K562 (cell line): ENCODE results near the gene SNX30. TPM values are rescaled to one million over a fixed set of nuclear protein-coding genes. Genes with fewer than 3 reads are reported as not detected.

Source experiments
- ATAC-seq: fragments of 200-7000 bp; cut with Tn5 transposase; 3 replicates; pipeline ENCODE4 v1.9.1; 2020; ENCODE audit warnings: moderate library complexity
- BruUV-seq: library from RNA; stranded (reverse); fragments of 400-500 nt; replicated peaks from 2 replicates; lab custom pipeline; 2021; lab: Mats Ljungman, UMichigan
- CTCF ChIA-PET: fragments of 300-600 bp; formaldehyde crosslinking; extraction: SDS; loops from one replicate; lab custom pipeline; 2021; ENCODE audit warnings: low intra/inter-chr PET ratio; lab: Yijun Ruan, JAX
- POLR2A ChIA-PET: fragments of 300-600, 350-650 bp; sonication (Branson Sonifier 250); formaldehyde crosslinking; extraction: SDS; loops from one replicate; lab custom pipeline; 2021; ENCODE audit warnings: antibody characterized with exemption, inconsistent platforms; lab: Yijun Ruan, JAX
- DNase-seq, 4 experiments: peaks; one replicate each; pipeline versions ENCODE4 v3.0.0 to v3.0.0-alpha.2; 2011 to 2018; ENCODE audit warnings: low spot score in 3 of 4, mixed read lengths in 3 of 4; ENCODE audit errors: extremely low read depth in 1 of 4
- FAIRE-seq: peaks from 2 replicates; lab custom pipeline; 2011; peaks lifted over from hg19 to GRCh38; lab: Jason Lieb, UNC
- H2AFZ ChIP-seq: 2 replicates; pipeline ENCODE4 v1.6.0; 2011; ENCODE audit warnings: low read depth, low read length, control low read depth, inconsistent platforms
- H3K27ac ChIP-seq: fragments of 200-600 bp; 3 replicates; pipeline ENCODE4 v1.8.0; 2011; ENCODE audit warnings: low read depth, mild to moderate bottlenecking, control low read depth, inconsistent platforms, low read length, moderate library complexity, mixed read lengths; ENCODE audit errors: extremely low read depth
- H3K27me3 ChIP-seq, 2 experiments: fragments of 300-600 bp in 1 of 2; 2 replicates in 1 of 2; 3 replicates in 1 of 2; pipeline versions ENCODE4 v1.6.0 to v1.8.0; 2011; ENCODE audit warnings: inconsistent platforms in 2 of 2, low read length in 2 of 2, mild to moderate bottlenecking in 1 of 2, mixed read lengths in 1 of 2, moderate library complexity in 1 of 2; ENCODE audit not compliant: control insufficient read depth in 2 of 2, insufficient read depth in 2 of 2
- H3K36me3 ChIP-seq: fragments of 300-600 bp; 3 replicates; pipeline ENCODE4 v1.8.0; 2011; ENCODE audit warnings: mild to moderate bottlenecking, low read length, inconsistent platforms; ENCODE audit not compliant: control insufficient read depth, insufficient read depth
- H3K4me1 ChIP-seq, 2 experiments: fragments of 200-600 bp in 1 of 2; replicated peaks in 1 of 2; 2 replicates in 1 of 2; 3 replicates in 1 of 2; pipeline versions ENCODE4 v1.5.1 to v1.8.0; 2011; ENCODE audit warnings: inconsistent platforms in 2 of 2, low read length in 2 of 2, mild to moderate bottlenecking in 1 of 2, mixed read lengths in 1 of 2, moderate library complexity in 1 of 2; ENCODE audit not compliant: control insufficient read depth in 2 of 2, insufficient read depth in 2 of 2
- H3K4me2 ChIP-seq: 2 replicates; pipeline ENCODE4 v1.6.1; 2011; ENCODE audit warnings: low read length, control low read depth, inconsistent platforms, mixed read lengths; ENCODE audit not compliant: insufficient read depth
- H3K4me3 ChIP-seq: fragments of 200-600 bp; sonication (generic), shearing (Covaris generic); 2 replicates; pipeline ENCODE4 v1.5.1; 2016; ENCODE audit warnings: control low read depth, inconsistent platforms
- H3K79me2 ChIP-seq: fragments of 200-600 bp; 3 replicates; pipeline ENCODE4 v1.8.0; 2011; ENCODE audit warnings: low read length, inconsistent platforms; ENCODE audit not compliant: control insufficient read depth, insufficient read depth
- H3K9ac ChIP-seq, 2 experiments: 2 replicates each; pipeline versions ENCODE4 v1.6.0 to v1.6.1; 2011; ENCODE audit warnings: low read depth in 2 of 2, low read length in 2 of 2, control low read depth in 1 of 2, inconsistent platforms in 1 of 2, mild to moderate bottlenecking in 1 of 2, mixed read lengths in 1 of 2; ENCODE audit not compliant: insufficient read depth in 1 of 2
- H3K9me1 ChIP-seq: one replicate; pipeline ENCODE4 v1.6.0; 2011; ENCODE audit warnings: inconsistent platforms, mild to moderate bottlenecking, low read length, moderate library complexity; ENCODE audit not compliant: control insufficient read depth, insufficient read depth
- H3K9me3 ChIP-seq: replicated peaks from 2 replicates; pipeline ENCODE4 v1.5.1; 2011; ENCODE audit warnings: low read depth, low read length, inconsistent platforms; ENCODE audit not compliant: control insufficient read depth, insufficient read depth
- H4K20me1 ChIP-seq: replicated peaks from 2 replicates; pipeline ENCODE4 v1.6.1; 2011; ENCODE audit warnings: low read length, inconsistent platforms, mixed read lengths; ENCODE audit not compliant: control insufficient read depth, insufficient read depth
- FOXP1 ChIP-seq: sonication (generic); formaldehyde crosslinking; IDR thresholded peaks from 2 replicates; pipeline ENCODE4 v1.8.0; 2022; ENCODE audit warnings: mild to moderate bottlenecking, missing genetic modification reagents
- MEIS2 ChIP-seq: fragments of 450-650 bp; IDR thresholded peaks from 2 replicates; pipeline ENCODE4 v1.6.1; 2014; ENCODE audit warnings: mild to moderate bottlenecking; ENCODE audit not compliant: partially characterized antibody
- NELFE ChIP-seq: IDR thresholded peaks from 2 replicates; pipeline ENCODE4 v1.6.1; 2011; ENCODE audit warnings: mild to moderate bottlenecking; ENCODE audit not compliant: insufficient read depth, insufficient read length
- NFE2 ChIP-seq: IDR thresholded peaks from 2 replicates; pipeline ENCODE4 v1.6.1; 2014; ENCODE audit warnings: antibody characterized with exemption, low read depth
- RAD21 ChIP-seq, 2 experiments: fragments of 250-450 bp in 1 of 2; fragments of 450-650 bp in 1 of 2; sonication (Bioruptor Pico) in 1 of 2; formaldehyde crosslinking in 1 of 2; IDR thresholded peaks in 1 of 2; conservative IDR thresholded peaks in 1 of 2; 2 replicates each; pipeline versions ENCODE4 v1.4.0 to v1.8.0; 2020 to 2022; ENCODE audit warnings: mild to moderate bottlenecking in 2 of 2, moderate library complexity in 1 of 2
- RBFOX2 ChIP-seq: fragments of 200-400 bp; formaldehyde crosslinking; IDR thresholded peaks from 2 replicates; pipeline ENCODE4 v1.6.1; 2017; ENCODE audit warnings: low read depth, mild to moderate bottlenecking, low read length, moderate library complexity
- SMAD2 ChIP-seq: fragments of 150-350 bp; IDR thresholded peaks from 2 replicates; pipeline ENCODE4 v1.6.1; 2014; ENCODE audit warnings: low read depth, mild to moderate bottlenecking, low read length
- SRSF1 ChIP-seq: fragments of 200-400 bp; formaldehyde crosslinking; IDR thresholded peaks from 2 replicates; pipeline ENCODE4 v1.6.1; 2017; ENCODE audit warnings: mild to moderate bottlenecking, low read depth, low read length, moderate library complexity
- ZBTB11 ChIP-seq, 3 experiments: fragments of 200-800 bp in 1 of 3; fragments of 250-450 bp in 1 of 3; fragments of 450-650 bp in 1 of 3; sonication (Bioruptor Pico) in 1 of 3; sonication (Bioruptor generic) in 1 of 3; formaldehyde crosslinking in 1 of 3; IDR thresholded peaks; 2 replicates each; pipeline versions ENCODE4 v1.6.1 to v1.8.0; 2016 to 2022; ENCODE audit warnings: mild to moderate bottlenecking in 2 of 3, missing genetic modification characterization in 2 of 3, missing compliant biosample characterization in 1 of 3, moderate library complexity in 1 of 3
- ZBTB7A ChIP-seq: IDR thresholded peaks from 2 replicates; pipeline ENCODE4 v1.6.1; 2011; ENCODE audit warnings: low read depth, mild to moderate bottlenecking, low read length, moderate library complexity, borderline replicate concordance; ENCODE audit not compliant: control insufficient read depth
- WGBS: fragments of 100-300 bp; shearing (Covaris generic); methylation state at CpG from one replicate; pipeline ENCODE4 v1.1.6; 2016; ENCODE audit warnings: low coverage, mixed read lengths; ENCODE audit not compliant: insufficient coverage; ENCODE audit errors: missing lambda C conversion rate; 5-methylcytosine and 5-hydroxymethylcytosine counted together
- in situ Hi-C: fragments of 300-500 bp; cut with MboI; formaldehyde crosslinking; loops from 4 replicates; pipeline ENCODE4 v1.15.0; 2018; ENCODE audit warnings: inconsistent platforms, mixed read lengths
- intact Hi-C: fragments of 100-400 bp; cut with micrococcal nuclease; formaldehyde crosslinking; loops from 2 replicates; pipeline ENCODE4 v1.14.2; 2022
- polyA plus RNA-seq, 8 experiments: library from polyadenylated mRNA; depleted of rRNA in 4 of 8; stranded (reverse) in 5 of 8; unstranded in 3 of 8; fragments of >200 nt; fragmentation: Nextera tagmentation in 2 of 8; fragmentation: Illumina TruSeq in 1 of 8; extraction: Ambion mirVana in 2 of 8; extraction: Trizol in 1 of 8; gene quantifications; 2 replicates each; pipeline versions ENCODE4 v1.2.1 to v1.2.3, GENCODE V29; 2011 to 2014; ENCODE audit warnings: inconsistent platforms in 1 of 8, missing spikeins in 1 of 8
- total RNA-seq, 7 experiments: library from RNA; depleted of rRNA in 6 of 7; stranded (reverse); fragments of >200 nt in 6 of 7; fragmentation: Illumina TruSeq in 2 of 7; extraction: Trizol in 2 of 7; gene quantifications; 2 replicates each; pipeline versions ENCODE4 v1.2.1 to v1.2.3, GENCODE V29; 2011 to 2021; ENCODE audit warnings: low replicate concordance in 1 of 7
- TF ChIP-seq, protein P1 (sequence below): fragments of 250-450 bp; sonication (Bioruptor Pico); IDR thresholded peaks from 2 replicates; pipeline ENCODE4 v1.5.0; 2020; ENCODE audit warnings: mild to moderate bottlenecking, borderline replicate concordance

Gene SNX30
- total and polyA plus RNA-seq, 9 of the 15 experiments (the other 6 are each of a cell fraction or from before 2014, with no cell fraction given), result 0.76 to 5.9 (median 3.3) TPM

DNA sequence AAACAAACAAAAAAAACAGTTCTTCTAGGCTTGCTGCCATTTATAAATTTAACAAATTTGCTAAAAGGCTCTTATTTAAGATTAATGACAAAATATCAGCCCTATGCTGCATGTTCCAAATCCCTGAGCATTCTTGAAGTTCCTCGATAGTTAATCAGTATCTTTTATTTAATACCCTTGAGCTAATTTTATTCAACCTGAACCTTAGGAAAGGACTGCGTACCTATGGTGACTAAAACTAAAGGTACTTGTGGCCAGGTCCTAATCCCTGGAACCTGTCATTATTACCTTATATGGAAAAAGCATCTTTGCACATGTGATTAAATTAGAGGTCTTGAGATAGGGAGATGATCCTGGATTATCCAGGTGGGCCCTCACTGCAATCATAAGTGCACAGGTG is 22.2 kb upstream of the SNX30 start:
- H3K4me3 ChIP-seq, result no peak overlapping the region
- TF ChIP-seq SMAD2 (no peak), SRSF1 (no peak), NFE2 (no peak), FOXP1 (no peak), RAD21 (CRISPR knock-in tag; conservative IDR thresholded peaks at IDR 0.05 in 1 of 2, IDR thresholded peaks at IDR 0.05 in 1 of 2) (no peak), RBFOX2 (no peak), NELFE (no peak), ZBTB7A (no peak), MEIS2 (no peak), ZBTB11 (CRISPR knock-in tag; IDR thresholded peaks at IDR 0.05) (no peak)
- TF ChIP-seq, protein P1, sequence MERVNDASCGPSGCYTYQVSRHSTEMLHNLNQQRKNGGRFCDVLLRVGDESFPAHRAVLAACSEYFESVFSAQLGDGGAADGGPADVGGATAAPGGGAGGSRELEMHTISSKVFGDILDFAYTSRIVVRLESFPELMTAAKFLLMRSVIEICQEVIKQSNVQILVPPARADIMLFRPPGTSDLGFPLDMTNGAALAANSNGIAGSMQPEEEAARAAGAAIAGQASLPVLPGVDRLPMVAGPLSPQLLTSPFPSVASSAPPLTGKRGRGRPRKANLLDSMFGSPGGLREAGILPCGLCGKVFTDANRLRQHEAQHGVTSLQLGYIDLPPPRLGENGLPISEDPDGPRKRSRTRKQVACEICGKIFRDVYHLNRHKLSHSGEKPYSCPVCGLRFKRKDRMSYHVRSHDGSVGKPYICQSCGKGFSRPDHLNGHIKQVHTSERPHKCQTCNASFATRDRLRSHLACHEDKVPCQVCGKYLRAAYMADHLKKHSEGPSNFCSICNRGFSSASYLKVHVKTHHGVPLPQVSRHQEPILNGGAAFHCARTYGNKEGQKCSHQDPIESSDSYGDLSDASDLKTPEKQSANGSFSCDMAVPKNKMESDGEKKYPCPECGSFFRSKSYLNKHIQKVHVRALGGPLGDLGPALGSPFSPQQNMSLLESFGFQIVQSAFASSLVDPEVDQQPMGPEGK, result no peak
- TF ChIP-seq, all 486 proteins: peak for 0
- no peak overlapping the region for H2AFZ ChIP-seq
- ATAC-seq, result no peak
- no peaks in the 10 kb centered on the region for H3K9me1 ChIP-seq
- no peaks in the 10 kb centered on the region for H4K20me1 ChIP-seq
- no peaks in the 10 kb centered on the region for H3K36me3 ChIP-seq
- H3K79me2 ChIP-seq, result no peaks in the 10 kb centered on the region
- BruUV-seq, result no TSS peak
- no peaks in the 10 kb centered on the region for H3K9me3 ChIP-seq
- POLR2A ChIA-PET, result no interaction called here
- H3K9ac ChIP-seq, result no peak overlapping the region
- in situ Hi-C loops (no loop called here), intact Hi-C loops (no loop called here)
- no peak overlapping the region for H3K27ac ChIP-seq
- no peak for FAIRE-seq
- no peak overlapping the region for H3K4me2 ChIP-seq
- H3K4me1 ChIP-seq, result no peaks in the 10 kb centered on the region
- no peak for DNase-seq
- no peaks in the 10 kb centered on the region for H3K27me3 ChIP-seq
- WGBS, result 54% methylated on average over 2 of the region's 2 CpGs
- CTCF ChIA-PET, result no interaction called here
